ENCODE measurements around the gene SUSD4.
"Not testable (repeated sequence)": the region's sequence is repeated elsewhere in the genome, so short reads cannot be mapped to it uniquely, and the experiment has no call there.

The SUSD4 gene

GRCh38 chr1:223363856-223364684, at the start of gene SUSD4:
Gene SUSD4, minus strand, starts transcription at chr1:223364176. Its CDS starts 751 bp downstream, at chr1:223363425.
- DNase-seq = peak; percentile 36

- DNase-seq = no peak
Observed at GRCh38 chr1:223413216-223413615, 49.2 kb upstream of the SUSD4 start.

- DNase-seq = no peak
Observed at GRCh38 chr1:223411710-223412109, 47.7 kb upstream of the SUSD4 start.

- DNase-seq = no peak
Observed at GRCh38 chr1:223411309-223411708, 47.3 kb upstream of the SUSD4 start.

- no peak for DNase-seq
Observed at GRCh38 chr1:223410036-223410435, 46.1 kb upstream of the SUSD4 start.

GRCh38 chr1:223405507-223405906, 41.5 kb upstream of the SUSD4 start:
- no peak for DNase-seq

- no peak for DNase-seq
Observed at GRCh38 chr1:223403184-223403815, 39.3 kb upstream of the SUSD4 start.

GRCh38 chr1:223402790-223403142, 38.8 kb upstream of the SUSD4 start:
- DNase-seq = no peak

GRCh38 chr1:223401873-223402789, 38.2 kb upstream of the SUSD4 start:
- no peak for DNase-seq

GRCh38 chr1:223399393-223399792, 35.4 kb upstream of the SUSD4 start:
- DNase-seq = not testable (repeated sequence)

GRCh38 chr1:223394706-223395105, 30.7 kb upstream of the SUSD4 start:
- no peak for DNase-seq

GRCh38 chr1:223394242-223394641, 30.3 kb upstream of the SUSD4 start:
- no peak for DNase-seq

- DNase-seq = no peak
Observed at GRCh38 chr1:223393275-223394214, 29.6 kb upstream of the SUSD4 start, which contains the start of gene CCDC185. Gene CCDC185, plus strand, starts transcription at chr1:223393415. Its CDS starts 61 bp downstream, at chr1:223393476.

GRCh38 chr1:223390618-223391017, 26.6 kb upstream of the SUSD4 start:
- no peak for DNase-seq

- no peak for DNase-seq
Observed at GRCh38 chr1:223386013-223386412, 22.0 kb upstream of the SUSD4 start.

GRCh38 chr1:223378754-223379153, 14.8 kb upstream of the SUSD4 start:
- no peak for DNase-seq

GRCh38 chr1:223374064-223374610, 10.2 kb upstream of the SUSD4 start:
- DNase-seq = no peak

GRCh38 chr1:223364685-223365382, 858 bp upstream of the SUSD4 start:
- DNase-seq = no peak

GRCh38 chr1:223363057-223363855, 720 bp downstream of the SUSD4 start:
- DNase-seq = no peak

- no peak for DNase-seq
Observed at GRCh38 chr1:223358826-223359225, 5.2 kb downstream of the SUSD4 start.

Measured in NCI-H524 treated with DMSO at 0.1 percent for 48 hours (cell line).